HepG2 (cell line): ENCODE data around the gene TFPI. TPM values are rescaled to one million over a fixed set of nuclear protein-coding genes. Genes with fewer than 3 reads are reported as not detected.
A peak's percentile ranks its signal among the peaks of the same experiment; 100 is the strongest.

Experiments
- CBX1 ChIP-seq: IDR thresholded peaks from one replicate; pipeline ENCODE4 v1.6.1; 2016; ENCODE audit warnings: antibody characterized with exemption, low read depth
- FOXP1 ChIP-seq, 2 experiments: fragments of 450-650 bp in 1 of 2; IDR thresholded peaks; 2 replicates each; pipeline ENCODE4 v1.6.1; 2017 to 2018; ENCODE audit warnings: antibody characterized with exemption in 1 of 2
- HNRNPLL ChIP-seq: fragments of 200-400 bp; formaldehyde crosslinking; IDR thresholded peaks from 2 replicates; pipeline ENCODE4 v1.6.1; 2017; ENCODE audit warnings: mild to moderate bottlenecking, low read depth, low read length; ENCODE audit not compliant: poor library complexity, severe bottlenecking
- KMT2A ChIP-seq: sonication (generic); formaldehyde crosslinking; IDR thresholded peaks from 2 replicates; pipeline ENCODE4 v1.4.0; 2020; ENCODE audit warnings: missing genetic modification reagents
- MED1 ChIP-seq: sonication (generic); formaldehyde crosslinking; IDR thresholded peaks from 2 replicates; pipeline ENCODE4 v1.4.0; 2020; ENCODE audit warnings: missing genetic modification reagents
- MLLT10 ChIP-seq: sonication (generic); formaldehyde crosslinking; IDR thresholded peaks from 2 replicates; pipeline ENCODE4 v1.4.0; 2020; ENCODE audit warnings: missing genetic modification reagents
- POLR2A ChIP-seq, 2 experiments: IDR thresholded peaks; 2 replicates each; pipeline ENCODE4 v1.6.1; 2011; ENCODE audit warnings: low read depth in 2 of 2, low read length in 2 of 2, mild to moderate bottlenecking in 1 of 2, moderate library complexity in 1 of 2; ENCODE audit not compliant: insufficient read depth in 1 of 2
- RBFOX2 ChIP-seq: fragments of 200-400 bp; formaldehyde crosslinking; IDR thresholded peaks from 2 replicates; pipeline ENCODE4 v1.6.1; 2017; ENCODE audit warnings: low read depth, mild to moderate bottlenecking, low read length
- SMAD1 ChIP-seq: sonication (generic); formaldehyde crosslinking; IDR thresholded peaks from 2 replicates; pipeline ENCODE4 v1.4.0; 2020; ENCODE audit warnings: missing genetic modification reagents, low read depth, mild to moderate bottlenecking, borderline replicate concordance
- SOX5 ChIP-seq: IDR thresholded peaks from 2 replicates; pipeline ENCODE4 v1.6.1; 2016; ENCODE audit warnings: borderline replicate concordance
- TEAD2 ChIP-seq: sonication (generic); formaldehyde crosslinking; IDR thresholded peaks from 2 replicates; pipeline ENCODE4 v1.9.0; 2021; ENCODE audit warnings: missing genetic modification reagents
- ZFP1 ChIP-seq: IDR thresholded peaks from 2 replicates; pipeline ENCODE4 v1.6.1; 2016
- ZNF569 ChIP-seq: sonication (generic); formaldehyde crosslinking; IDR thresholded peaks from 2 replicates; pipeline ENCODE4 v1.5.0; 2020; ENCODE audit warnings: mild to moderate bottlenecking, missing genetic modification reagents, moderate library complexity, borderline replicate concordance
- ZNF792 ChIP-seq: IDR thresholded peaks from 2 replicates; pipeline ENCODE4 v1.6.1; 2016
- polyA plus RNA-seq, 8 experiments: library from polyadenylated mRNA; depleted of rRNA in 3 of 8; stranded (reverse) in 7 of 8; unstranded in 1 of 8; fragments of >200 nt; fragmentation: Illumina TruSeq in 4 of 8; extraction: Trizol in 4 of 8; gene quantifications; 2 replicates each; pipeline versions ENCODE4 v1.2.1 to v1.2.3, GENCODE V29; 2011 to 2016; ENCODE audit warnings: low read depth in 4 of 8, missing spikeins in 1 of 8, mixed read lengths in 1 of 8; ENCODE audit not compliant: insufficient read depth in 1 of 8
- total RNA-seq, 5 experiments: library from RNA; depleted of rRNA; stranded (reverse); fragments of >200 nt; fragmentation: Illumina TruSeq; extraction: Trizol; gene quantifications; 2 replicates each; pipeline ENCODE4 v1.2.3, GENCODE V29; 2016; ENCODE audit warnings: low read depth in 1 of 5
- TF ChIP-seq, protein P1 (sequence below): IDR thresholded peaks from 2 replicates; pipeline ENCODE4 v1.6.1; 2016; ENCODE audit warnings: low read depth, borderline replicate concordance
- TF ChIP-seq, protein P2 (sequence below), 2 experiments: IDR thresholded peaks; 2 replicates each; pipeline ENCODE4 v1.6.1; 2011 to 2012; ENCODE audit warnings: low read length in 2 of 2, borderline replicate concordance in 1 of 2, low read depth in 1 of 2, mild to moderate bottlenecking in 1 of 2, moderate library complexity in 1 of 2
- TF ChIP-seq, protein P3 (sequence below): sonication (generic); formaldehyde crosslinking; IDR thresholded peaks from 2 replicates; pipeline ENCODE4 v1.5.0; 2020; ENCODE audit warnings: mild to moderate bottlenecking, missing genetic modification reagents
- TF ChIP-seq, protein P4 (sequence below): IDR thresholded peaks from 2 replicates; pipeline ENCODE4 v1.6.1; 2016
- TF ChIP-seq, protein P5 (sequence below): sonication (generic); formaldehyde crosslinking; IDR thresholded peaks from 2 replicates; pipeline ENCODE4 v1.4.0; 2020; ENCODE audit warnings: mild to moderate bottlenecking, missing genetic modification reagents
- TF ChIP-seq, protein P6 (sequence below): sonication (generic); formaldehyde crosslinking; IDR thresholded peaks from 2 replicates; pipeline ENCODE4 v1.8.1; 2022; ENCODE audit warnings: mild to moderate bottlenecking, missing genetic modification reagents

TFPI gene
- total and polyA plus RNA-seq, 2 of the 13 experiments (the other 11 are each of a cell fraction or from before 2014, with no cell fraction given): 301 to 436 TPM

DNA sequence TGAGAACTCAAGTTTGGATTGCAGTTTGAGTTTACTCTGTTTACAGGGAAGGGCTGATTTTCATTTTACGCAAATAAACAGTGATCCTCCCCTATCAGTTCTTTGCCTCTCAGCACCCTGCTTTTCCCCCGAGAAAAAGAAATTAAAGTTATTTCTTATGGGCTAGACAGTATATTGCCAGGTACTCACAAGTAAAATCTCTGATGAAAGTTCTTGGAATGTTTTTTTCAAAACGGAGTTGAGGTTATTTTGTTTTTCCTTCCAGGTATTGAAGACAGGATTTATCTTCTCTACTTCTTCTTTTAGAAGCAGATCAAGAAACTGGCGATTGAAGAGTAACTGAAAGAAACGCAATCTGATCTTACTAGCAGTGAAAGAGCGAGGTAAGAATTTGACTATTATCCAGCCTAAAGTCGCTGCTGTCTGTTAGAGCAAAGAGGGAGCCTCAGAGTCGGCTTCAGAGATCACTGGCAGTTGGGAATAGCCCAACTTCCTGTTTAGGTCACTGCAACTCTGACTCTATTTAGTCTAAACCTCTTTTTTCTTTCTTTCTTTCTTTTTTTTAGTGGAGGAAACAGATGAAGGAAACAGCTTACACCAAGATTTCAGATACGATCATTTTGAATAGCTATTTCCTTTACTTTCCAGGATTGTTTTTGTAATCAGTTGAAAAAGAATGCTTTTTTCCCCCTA lies at the start of gene TFPI (continued):
- TF ChIP-seq ZFP1 (CRISPR knock-in tag): no peak
- TF ChIP-seq, protein P1, sequence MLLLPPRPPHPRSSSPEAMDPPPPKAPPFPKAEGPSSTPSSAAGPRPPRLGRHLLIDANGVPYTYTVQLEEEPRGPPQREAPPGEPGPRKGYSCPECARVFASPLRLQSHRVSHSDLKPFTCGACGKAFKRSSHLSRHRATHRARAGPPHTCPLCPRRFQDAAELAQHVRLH (CRISPR knock-in tag): no peak
- peak; percentile 74 for TF ChIP-seq RBFOX2
- no peak for TF ChIP-seq MLLT10 (CRISPR knock-in tag)
- TF ChIP-seq FOXP1 (IDR thresholded peaks at IDR 0.05): no peak
- TF ChIP-seq FOXP1 (CRISPR knock-in tag; IDR thresholded peaks at IDR 0.05): no peak
- TF ChIP-seq ZNF792 (CRISPR knock-in tag): 0 out of 2 replicates have a peak, but pooled peaks have one; percentile 21
- peak; percentile 74; the same call in 1 of the 2 replicates for TF ChIP-seq KMT2A (CRISPR knock-in tag)
- TF ChIP-seq, protein P2, sequence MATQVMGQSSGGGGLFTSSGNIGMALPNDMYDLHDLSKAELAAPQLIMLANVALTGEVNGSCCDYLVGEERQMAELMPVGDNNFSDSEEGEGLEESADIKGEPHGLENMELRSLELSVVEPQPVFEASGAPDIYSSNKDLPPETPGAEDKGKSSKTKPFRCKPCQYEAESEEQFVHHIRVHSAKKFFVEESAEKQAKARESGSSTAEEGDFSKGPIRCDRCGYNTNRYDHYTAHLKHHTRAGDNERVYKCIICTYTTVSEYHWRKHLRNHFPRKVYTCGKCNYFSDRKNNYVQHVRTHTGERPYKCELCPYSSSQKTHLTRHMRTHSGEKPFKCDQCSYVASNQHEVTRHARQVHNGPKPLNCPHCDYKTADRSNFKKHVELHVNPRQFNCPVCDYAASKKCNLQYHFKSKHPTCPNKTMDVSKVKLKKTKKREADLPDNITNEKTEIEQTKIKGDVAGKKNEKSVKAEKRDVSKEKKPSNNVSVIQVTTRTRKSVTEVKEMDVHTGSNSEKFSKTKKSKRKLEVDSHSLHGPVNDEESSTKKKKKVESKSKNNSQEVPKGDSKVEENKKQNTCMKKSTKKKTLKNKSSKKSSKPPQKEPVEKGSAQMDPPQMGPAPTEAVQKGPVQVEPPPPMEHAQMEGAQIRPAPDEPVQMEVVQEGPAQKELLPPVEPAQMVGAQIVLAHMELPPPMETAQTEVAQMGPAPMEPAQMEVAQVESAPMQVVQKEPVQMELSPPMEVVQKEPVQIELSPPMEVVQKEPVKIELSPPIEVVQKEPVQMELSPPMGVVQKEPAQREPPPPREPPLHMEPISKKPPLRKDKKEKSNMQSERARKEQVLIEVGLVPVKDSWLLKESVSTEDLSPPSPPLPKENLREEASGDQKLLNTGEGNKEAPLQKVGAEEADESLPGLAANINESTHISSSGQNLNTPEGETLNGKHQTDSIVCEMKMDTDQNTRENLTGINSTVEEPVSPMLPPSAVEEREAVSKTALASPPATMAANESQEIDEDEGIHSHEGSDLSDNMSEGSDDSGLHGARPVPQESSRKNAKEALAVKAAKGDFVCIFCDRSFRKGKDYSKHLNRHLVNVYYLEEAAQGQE (IDR thresholded peaks at IDR 0.05; ENCODE audit: borderline replicate concordance in 1 of 2, low read depth in 1 of 2, low read length in 2 of 2): no peak
- TF ChIP-seq, protein P3, sequence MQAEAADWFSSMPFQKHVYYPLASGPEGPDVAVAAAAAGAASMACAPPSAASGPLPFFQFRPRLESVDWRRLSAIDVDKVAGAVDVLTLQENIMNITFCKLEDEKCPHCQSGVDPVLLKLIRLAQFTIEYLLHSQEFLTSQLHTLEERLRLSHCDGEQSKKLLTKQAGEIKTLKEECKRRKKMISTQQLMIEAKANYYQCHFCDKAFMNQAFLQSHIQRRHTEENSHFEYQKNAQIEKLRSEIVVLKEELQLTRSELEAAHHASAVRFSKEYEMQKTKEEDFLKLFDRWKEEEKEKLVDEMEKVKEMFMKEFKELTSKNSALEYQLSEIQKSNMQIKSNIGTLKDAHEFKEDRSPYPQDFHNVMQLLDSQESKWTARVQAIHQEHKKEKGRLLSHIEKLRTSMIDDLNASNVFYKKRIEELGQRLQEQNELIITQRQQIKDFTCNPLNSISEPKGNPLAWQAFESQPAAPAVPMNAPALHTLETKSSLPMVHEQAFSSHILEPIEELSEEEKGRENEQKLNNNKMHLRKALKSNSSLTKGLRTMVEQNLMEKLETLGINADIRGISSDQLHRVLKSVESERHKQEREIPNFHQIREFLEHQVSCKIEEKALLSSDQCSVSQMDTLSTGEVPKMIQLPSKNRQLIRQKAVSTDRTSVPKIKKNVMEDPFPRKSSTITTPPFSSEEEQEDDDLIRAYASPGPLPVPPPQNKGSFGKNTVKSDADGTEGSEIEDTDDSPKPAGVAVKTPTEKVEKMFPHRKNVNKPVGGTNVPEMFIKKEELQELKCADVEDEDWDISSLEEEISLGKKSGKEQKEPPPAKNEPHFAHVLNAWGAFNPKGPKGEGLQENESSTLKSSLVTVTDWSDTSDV: no peak
- TF ChIP-seq SOX5 (CRISPR knock-in tag): no peak
- TF ChIP-seq, protein P4, sequence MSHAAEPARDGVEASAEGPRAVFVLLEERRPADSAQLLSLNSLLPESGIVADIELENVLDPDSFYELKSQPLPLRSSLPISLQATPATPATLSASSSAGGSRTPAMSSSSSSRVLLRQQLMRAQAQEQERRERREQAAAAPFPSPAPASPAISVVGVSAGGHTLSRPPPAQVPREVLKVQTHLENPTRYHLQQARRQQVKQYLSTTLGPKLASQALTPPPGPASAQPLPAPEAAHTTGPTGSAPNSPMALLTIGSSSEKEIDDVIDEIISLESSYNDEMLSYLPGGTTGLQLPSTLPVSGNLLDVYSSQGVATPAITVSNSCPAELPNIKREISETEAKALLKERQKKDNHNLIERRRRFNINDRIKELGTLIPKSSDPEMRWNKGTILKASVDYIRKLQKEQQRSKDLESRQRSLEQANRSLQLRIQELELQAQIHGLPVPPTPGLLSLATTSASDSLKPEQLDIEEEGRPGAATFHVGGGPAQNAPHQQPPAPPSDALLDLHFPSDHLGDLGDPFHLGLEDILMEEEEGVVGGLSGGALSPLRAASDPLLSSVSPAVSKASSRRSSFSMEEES (CRISPR knock-in tag): peak; percentile 14; the same call in 1 of the 2 replicates
- no peak for TF ChIP-seq SMAD1 (CRISPR knock-in tag)
- TF ChIP-seq MED1 (CRISPR knock-in tag): peak; percentile 62
- no peak for TF ChIP-seq TEAD2 (CRISPR knock-in tag)
- TF ChIP-seq ZNF569 (CRISPR knock-in tag): no peak
- no peak for TF ChIP-seq HNRNPLL
- TF ChIP-seq, protein P5, sequence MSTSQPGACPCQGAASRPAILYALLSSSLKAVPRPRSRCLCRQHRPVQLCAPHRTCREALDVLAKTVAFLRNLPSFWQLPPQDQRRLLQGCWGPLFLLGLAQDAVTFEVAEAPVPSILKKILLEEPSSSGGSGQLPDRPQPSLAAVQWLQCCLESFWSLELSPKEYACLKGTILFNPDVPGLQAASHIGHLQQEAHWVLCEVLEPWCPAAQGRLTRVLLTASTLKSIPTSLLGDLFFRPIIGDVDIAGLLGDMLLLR (CRISPR knock-in tag): no peak
- TF ChIP-seq, protein P6, sequence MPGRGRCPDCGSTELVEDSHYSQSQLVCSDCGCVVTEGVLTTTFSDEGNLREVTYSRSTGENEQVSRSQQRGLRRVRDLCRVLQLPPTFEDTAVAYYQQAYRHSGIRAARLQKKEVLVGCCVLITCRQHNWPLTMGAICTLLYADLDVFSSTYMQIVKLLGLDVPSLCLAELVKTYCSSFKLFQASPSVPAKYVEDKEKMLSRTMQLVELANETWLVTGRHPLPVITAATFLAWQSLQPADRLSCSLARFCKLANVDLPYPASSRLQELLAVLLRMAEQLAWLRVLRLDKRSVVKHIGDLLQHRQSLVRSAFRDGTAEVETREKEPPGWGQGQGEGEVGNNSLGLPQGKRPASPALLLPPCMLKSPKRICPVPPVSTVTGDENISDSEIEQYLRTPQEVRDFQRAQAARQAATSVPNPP (CRISPR knock-in tag): no peak
- TF ChIP-seq POLR2A (IDR thresholded peaks at IDR 0.05; ENCODE audit: insufficient read depth in 1 of 2, low read depth in 2 of 2, low read length in 2 of 2): peak; percentile 49 to 50; a peak in 2 of 4 replicates
- TF ChIP-seq CBX1: no peak
